DOHH2 (cell line): ENCODE results near the gene CACNG1.

Experiments used
- H3F3A ChIP-seq: fragments of 200-600 bp; sonication (generic), shearing (Covaris generic); 2 replicates; pipeline ENCODE4 v1.6.0; 2016; ENCODE audit warnings: antibody characterized with exemption, mild to moderate bottlenecking; ENCODE audit not compliant: control insufficient read depth, insufficient read depth
- H3K27ac ChIP-seq: fragments of 200-600 bp; sonication (generic); 2 replicates; pipeline ENCODE4 v1.5.1; 2014; ENCODE audit warnings: low read depth, mild to moderate bottlenecking, low read length, moderate library complexity
- H3K27me3 ChIP-seq: fragments of 200-600 bp; sonication (generic); 2 replicates; pipeline ENCODE4 v1.6.1; 2014; ENCODE audit warnings: mild to moderate bottlenecking, low read length, mixed read lengths; ENCODE audit not compliant: control insufficient read depth
- H3K36me3 ChIP-seq: fragments of 200-600 bp; sonication (generic); 2 replicates; pipeline ENCODE4 v1.6.1; 2014; ENCODE audit warnings: mild to moderate bottlenecking, low read length, moderate library complexity, mixed read lengths; ENCODE audit not compliant: control insufficient read depth
- H3K4me1 ChIP-seq: fragments of 200-600 bp; sonication (generic); 2 replicates; pipeline ENCODE4 v1.6.1; 2014; ENCODE audit warnings: mild to moderate bottlenecking, low read length, mixed read lengths; ENCODE audit not compliant: control insufficient read depth
- H3K4me2 ChIP-seq: fragments of 200-600 bp; sonication (generic); 2 replicates; pipeline ENCODE4 v1.6.0; 2014; ENCODE audit warnings: mild to moderate bottlenecking, low read length, moderate library complexity
- H3K4me3 ChIP-seq: fragments of 200-600 bp; sonication (generic); 2 replicates; pipeline ENCODE4 v1.5.1; 2014; ENCODE audit warnings: mild to moderate bottlenecking, low read length, mixed read lengths
- H3K79me2 ChIP-seq: fragments of 200-600 bp; sonication (generic); 2 replicates; pipeline ENCODE4 v1.6.1; 2014; ENCODE audit warnings: mild to moderate bottlenecking, low read length, mixed read lengths; ENCODE audit not compliant: control insufficient read depth
- H3K9me2 ChIP-seq: fragments of 200-600 bp; sonication (generic); replicated peaks from 2 replicates; pipeline ENCODE4 v1.6.1; 2014; ENCODE audit warnings: mild to moderate bottlenecking, low read length, mixed read lengths; ENCODE audit not compliant: control insufficient read depth
- H3K9me3 ChIP-seq: fragments of 200-600 bp; sonication (generic); 2 replicates; pipeline ENCODE4 v1.6.1; 2014; ENCODE audit warnings: antibody characterized with exemption, low read length, mixed read lengths; ENCODE audit not compliant: control insufficient read depth, insufficient read depth
- H4K20me1 ChIP-seq: fragments of 200-600 bp; sonication (generic); 2 replicates; pipeline ENCODE4 v1.6.0; 2014; ENCODE audit warnings: low read depth, mild to moderate bottlenecking, antibody characterized with exemption, low read length, moderate library complexity; ENCODE audit not compliant: control insufficient read depth, insufficient read depth
- CTCF ChIP-seq: fragments of 200-600 bp; sonication (generic); IDR thresholded peaks from one replicate; pipeline ENCODE4 v1.5.1; 2014; ENCODE audit warnings: antibody characterized with exemption, mild to moderate bottlenecking, low read depth, low read length; ENCODE audit not compliant: poor library complexity, severe bottlenecking
- EZH2phosphoT487 ChIP-seq: fragments of 200-600 bp; sonication (generic); IDR thresholded peaks from 2 replicates; pipeline ENCODE4 v1.6.1; 2017; ENCODE audit warnings: borderline replicate concordance, mild to moderate bottlenecking, antibody characterized with exemption, low read length, moderate library complexity, mixed read lengths

The CACNG1 gene

GRCh38 chr17:67053438-67054000 is 9.2 kb downstream of the CACNG1 start:
- Histone ChIP-seq H3K9me3 (peaks cover 10% of the 10 kb centered on the region), H3K27me3 (no peaks in the 10 kb centered on the region), H3K9me2 (no peaks in the 10 kb centered on the region), H3F3A (no peaks in the 10 kb centered on the region), H3K4me1 (peaks cover 12% of the 10 kb centered on the region), H4K20me1 (no peaks in the 10 kb centered on the region), H3K4me2 (no peak overlapping the region), H3K36me3 (no peaks in the 10 kb centered on the region), H3K79me2 (no peaks in the 10 kb centered on the region), H3K27ac (no peak overlapping the region), H3K4me3 (no peak overlapping the region)
- no peak for TF ChIP-seq CTCF
- TF ChIP-seq EZH2phosphoT487: no peak

- TF ChIP-seq EZH2phosphoT487: no peak
- no peaks in the 10 kb centered on the region for H4K20me1 ChIP-seq
- peaks cover 12% of the 10 kb centered on the region for H3K4me1 ChIP-seq
- H3K27ac ChIP-seq: no peak overlapping the region
- no peak overlapping the region for H3K4me3 ChIP-seq
- H3K36me3 ChIP-seq: no peaks in the 10 kb centered on the region
- no peaks in the 10 kb centered on the region for H3K79me2 ChIP-seq
- no peaks in the 10 kb centered on the region for H3F3A ChIP-seq
- no peaks in the 10 kb centered on the region for H3K9me2 ChIP-seq
- no peaks in the 10 kb centered on the region for H3K27me3 ChIP-seq
- H3K9me3 ChIP-seq: peaks cover 4% of the 10 kb centered on the region
- no peak overlapping the region for H3K4me2 ChIP-seq
These were observed 9.7 kb downstream of the CACNG1 start for GRCh38 chr17:67054011-67054591.

GRCh38 chr17:67054608-67055007 is 10.3 kb downstream of the CACNG1 start:
- Histone ChIP-seq H3K4me3 (no peak overlapping the region), H3K27ac (no peak overlapping the region), H3K27me3 (no peaks in the 10 kb centered on the region), H3F3A (no peaks in the 10 kb centered on the region), H3K4me1 (peaks cover 12% of the 10 kb centered on the region), H3K4me2 (no peak overlapping the region), H3K36me3 (no peaks in the 10 kb centered on the region), H3K9me2 (no peaks in the 10 kb centered on the region), H4K20me1 (no peaks in the 10 kb centered on the region), H3K9me3 (no peaks in the 10 kb centered on the region), H3K79me2 (no peaks in the 10 kb centered on the region)
- TF ChIP-seq EZH2phosphoT487: no peak
- TF ChIP-seq CTCF: no peak

GRCh38 chr17:67055041-67055443 is 10.7 kb downstream of the CACNG1 start:
- Histone ChIP-seq H3K9me2 (no peaks in the 10 kb centered on the region), H4K20me1 (no peaks in the 10 kb centered on the region), H3K36me3 (no peaks in the 10 kb centered on the region), H3K4me1 (peaks cover 12% of the 10 kb centered on the region), H3F3A (no peaks in the 10 kb centered on the region), H3K4me3 (no peak overlapping the region), H3K9me3 (no peaks in the 10 kb centered on the region), H3K79me2 (no peaks in the 10 kb centered on the region), H3K27me3 (no peaks in the 10 kb centered on the region), H3K4me2 (no peak overlapping the region), H3K27ac (no peak overlapping the region)
- TF ChIP-seq CTCF (no peak), EZH2phosphoT487 (no peak)
